HG03342 (cell line): ENCODE data around the gene ABHD14A.

Source experiments
- ATAC-seq: cut with Tn5 transposase; IDR thresholded peaks from one replicate; pipeline ENCODE4 v1.9.1; 2021; ENCODE audit warnings: mild to moderate bottlenecking, moderate library complexity; ENCODE audit not compliant: unreplicated experiment

Gene ABHD14A

DNA sequence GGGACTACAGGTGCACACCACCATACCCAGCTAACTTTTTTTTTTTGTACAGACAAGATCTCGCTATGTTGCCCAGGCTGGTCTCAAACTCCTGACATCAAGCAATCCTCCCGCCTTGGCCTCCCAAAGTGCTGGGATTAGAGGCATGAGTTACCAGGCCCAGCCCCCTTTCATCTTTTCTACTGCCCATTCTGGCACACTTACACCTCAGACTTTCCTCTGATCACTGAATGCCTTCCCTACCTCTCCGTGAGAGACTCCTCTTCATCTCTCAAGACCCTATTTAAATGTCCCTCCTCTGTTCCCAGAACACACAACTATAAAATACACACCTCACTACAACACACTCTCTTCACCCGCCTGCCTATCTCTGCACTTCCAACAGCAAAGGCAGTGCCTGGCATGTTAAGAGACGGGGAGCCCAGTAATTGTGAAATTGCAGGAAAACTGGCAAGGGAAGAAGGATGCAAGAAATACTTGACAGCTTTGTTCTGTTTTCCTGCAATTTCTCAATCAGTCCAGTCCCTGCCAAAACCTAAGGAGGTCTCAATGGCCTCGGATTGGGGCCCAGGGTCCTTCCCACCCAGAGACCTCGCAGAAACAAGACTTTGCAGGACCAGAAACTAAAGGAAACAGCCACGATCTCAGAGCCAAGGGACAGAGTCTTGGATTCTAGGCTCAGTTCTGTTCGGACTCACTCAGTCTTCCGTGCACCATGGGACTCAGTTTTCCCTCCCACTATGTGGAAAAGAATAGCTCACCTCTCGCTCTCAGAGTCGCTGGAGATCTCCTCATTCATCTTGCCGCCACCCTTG, 34.0 kb upstream of the ABHD14A start:
- ATAC-seq = no peak

DNA sequence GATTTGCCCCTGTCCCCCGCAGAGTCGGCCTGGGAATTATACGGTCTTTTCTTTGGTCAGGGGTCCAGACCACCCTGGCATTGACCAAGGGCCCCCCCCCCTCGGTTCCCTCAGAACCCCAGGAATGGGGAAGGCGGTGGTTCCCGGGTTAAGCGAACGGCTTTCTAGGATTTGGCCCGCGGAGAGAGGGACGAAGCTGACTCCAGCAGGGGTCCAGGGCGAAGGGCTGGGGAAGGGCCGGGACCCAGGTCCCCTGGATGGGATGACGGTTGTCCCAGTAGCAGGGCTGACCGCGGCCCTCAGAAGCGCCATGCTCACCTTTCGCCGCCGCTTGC, 33.4 kb upstream of the ABHD14A start:
- ATAC-seq = no peak

DNA sequence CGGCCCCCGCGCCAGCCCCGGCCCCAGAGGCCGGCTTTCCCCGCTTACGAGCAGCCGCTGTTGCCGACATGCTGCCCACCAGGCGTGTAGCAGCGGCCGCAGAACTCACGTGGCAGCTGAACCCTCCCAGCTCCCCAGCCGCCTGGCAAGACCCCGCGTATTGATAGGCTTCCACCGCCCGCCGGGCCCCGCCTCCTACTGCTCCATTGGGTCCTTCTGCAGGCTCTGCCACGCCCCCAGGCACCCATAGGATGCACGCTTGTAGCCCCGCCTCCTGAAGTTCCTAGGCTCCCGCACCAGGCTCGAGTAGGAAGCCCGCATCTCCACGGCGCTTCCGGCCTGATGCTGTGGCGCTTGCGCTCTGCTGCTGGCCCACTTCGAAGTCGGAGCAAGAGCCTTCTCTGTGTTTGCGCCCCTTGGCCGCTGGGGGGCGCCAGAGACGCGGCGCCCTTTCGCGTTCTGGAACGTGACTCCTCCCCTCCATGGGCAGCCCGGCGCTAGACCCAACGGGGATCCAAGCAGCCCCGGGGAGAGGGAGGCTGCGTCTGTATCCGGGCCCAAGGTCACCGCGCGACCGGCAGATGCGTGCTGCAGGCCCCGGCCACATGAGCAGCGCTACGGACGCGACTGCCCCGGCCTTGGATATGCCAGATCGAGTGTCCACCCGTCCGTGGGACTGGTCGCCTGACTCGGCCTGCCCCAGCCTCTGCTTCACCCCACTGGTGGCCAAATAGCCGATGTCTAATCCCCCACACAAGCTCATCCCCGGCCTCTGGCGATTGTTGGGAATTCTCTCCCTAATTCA, 32.9 kb upstream of the ABHD14A start, which contains the start of the genes PARP3 and RRP9:
PARP3 (plus strand) TSS at position 566 of the 805 bp plus-strand sequence. CDS start 993 bp downstream, outside the sequence.
RRP9 (minus strand) TSS at position 107 of the 805 bp plus-strand sequence; CDS start at position 70, 37 bp downstream.
- peak; percentile 89 for ATAC-seq

DNA sequence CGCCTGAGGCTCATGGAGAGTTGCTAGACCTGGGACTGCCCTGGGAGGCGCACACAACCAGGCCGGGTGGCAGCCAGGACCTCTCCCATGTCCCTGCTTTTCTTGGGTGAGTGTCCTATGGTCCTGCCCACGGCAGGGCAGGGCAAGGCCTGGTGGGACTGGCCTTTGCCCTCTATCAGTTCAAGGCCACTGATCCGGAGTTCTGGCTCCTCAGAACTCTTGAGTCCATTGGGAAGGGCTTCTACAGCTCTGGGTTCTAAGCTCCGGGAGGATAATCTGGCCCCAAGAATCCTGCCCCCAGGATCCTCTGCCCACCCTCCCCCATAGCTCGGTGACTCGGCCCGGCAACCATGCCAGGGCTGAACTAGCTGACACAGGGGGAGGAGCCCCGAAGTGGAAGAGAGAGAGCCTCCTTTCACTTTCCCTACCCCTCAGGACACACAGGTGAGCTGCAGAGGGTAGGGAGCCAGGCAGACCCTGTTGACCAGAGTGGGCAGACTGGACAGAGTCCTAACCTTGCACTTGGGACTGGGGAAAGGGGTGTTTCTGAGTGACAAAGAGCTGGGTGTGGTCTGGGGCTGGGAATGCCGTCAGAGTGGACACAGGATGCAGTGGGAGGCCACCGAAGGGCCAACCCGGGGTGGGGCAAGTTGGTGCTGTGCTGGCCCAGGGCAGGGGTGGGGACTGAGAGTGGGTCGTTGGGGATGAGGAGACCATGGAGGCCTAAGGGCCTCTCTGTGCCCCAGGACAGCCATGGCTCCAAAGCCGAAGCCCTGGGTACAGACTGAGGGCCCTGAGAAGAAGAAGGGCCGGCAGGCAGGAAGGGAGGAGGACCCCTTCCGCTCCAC, 32.0 kb upstream of the ABHD14A start:
- peak; percentile 25 for ATAC-seq

DNA sequence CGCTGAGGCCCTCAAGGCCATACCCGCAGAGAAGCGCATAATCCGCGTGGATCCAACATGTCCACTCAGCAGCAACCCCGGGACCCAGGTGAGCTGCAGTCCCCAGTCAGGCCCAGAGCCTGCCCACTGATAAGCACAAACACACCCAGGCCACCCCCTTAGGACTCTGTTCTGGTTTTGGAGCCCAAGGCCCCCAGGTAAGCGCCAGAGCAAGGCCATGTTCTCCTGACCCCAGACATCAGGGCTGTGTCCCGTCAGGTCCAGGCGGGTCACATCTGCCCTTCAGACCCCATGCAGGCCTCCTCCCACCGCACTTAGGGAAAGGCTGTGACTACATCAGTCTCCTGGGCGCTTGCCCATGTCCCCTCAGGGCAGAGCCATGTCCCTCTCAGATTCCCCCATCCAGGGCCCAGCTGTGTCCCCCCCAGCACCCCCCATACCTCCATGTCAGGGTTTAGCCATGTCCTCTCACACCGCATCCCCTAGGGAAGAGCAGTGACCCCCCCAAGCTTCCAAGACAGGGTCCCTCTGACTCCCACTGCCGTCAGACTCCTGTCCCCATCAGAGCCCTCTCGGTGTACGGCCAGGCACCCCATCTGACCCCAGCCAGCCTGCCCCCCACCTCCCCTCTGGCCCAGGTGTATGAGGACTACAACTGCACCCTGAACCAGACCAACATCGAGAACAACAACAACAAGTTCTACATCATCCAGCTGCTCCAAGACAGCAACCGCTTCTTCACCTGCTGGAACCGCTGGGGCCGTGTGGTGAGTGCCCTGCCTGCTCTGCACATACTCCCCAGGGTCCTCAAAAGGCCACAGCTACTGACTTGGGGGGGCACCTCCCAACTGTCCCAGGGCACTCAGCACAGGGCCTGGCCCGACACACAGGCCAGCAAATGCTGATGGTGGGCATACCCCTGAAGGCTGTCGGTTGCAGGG, 31.1 kb upstream of the ABHD14A start:
- ATAC-seq = no peak

DNA sequence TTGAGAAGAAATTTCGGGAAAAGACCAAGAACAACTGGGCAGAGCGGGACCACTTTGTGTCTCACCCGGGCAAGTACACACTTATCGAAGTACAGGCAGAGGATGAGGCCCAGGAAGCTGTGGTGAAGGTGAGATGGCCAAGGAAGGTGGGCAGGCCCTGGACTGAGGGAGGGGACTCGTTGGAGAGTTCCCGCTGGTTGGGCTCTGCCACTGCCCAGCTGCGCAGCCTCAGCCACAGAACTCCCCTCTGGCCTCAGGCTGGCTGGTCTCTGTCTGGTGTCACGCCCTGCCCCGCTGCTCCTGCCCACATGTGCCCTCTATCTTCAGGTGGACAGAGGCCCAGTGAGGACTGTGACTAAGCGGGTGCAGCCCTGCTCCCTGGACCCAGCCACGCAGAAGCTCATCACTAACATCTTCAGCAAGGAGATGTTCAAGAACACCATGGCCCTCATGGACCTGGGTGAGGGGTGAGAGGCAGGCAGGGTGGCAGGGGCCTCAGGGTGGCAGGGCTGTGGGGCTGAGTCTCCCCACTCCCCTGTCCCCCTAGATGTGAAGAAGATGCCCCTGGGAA, 30.3 kb upstream of the ABHD14A start:
- ATAC-seq = no peak

DNA sequence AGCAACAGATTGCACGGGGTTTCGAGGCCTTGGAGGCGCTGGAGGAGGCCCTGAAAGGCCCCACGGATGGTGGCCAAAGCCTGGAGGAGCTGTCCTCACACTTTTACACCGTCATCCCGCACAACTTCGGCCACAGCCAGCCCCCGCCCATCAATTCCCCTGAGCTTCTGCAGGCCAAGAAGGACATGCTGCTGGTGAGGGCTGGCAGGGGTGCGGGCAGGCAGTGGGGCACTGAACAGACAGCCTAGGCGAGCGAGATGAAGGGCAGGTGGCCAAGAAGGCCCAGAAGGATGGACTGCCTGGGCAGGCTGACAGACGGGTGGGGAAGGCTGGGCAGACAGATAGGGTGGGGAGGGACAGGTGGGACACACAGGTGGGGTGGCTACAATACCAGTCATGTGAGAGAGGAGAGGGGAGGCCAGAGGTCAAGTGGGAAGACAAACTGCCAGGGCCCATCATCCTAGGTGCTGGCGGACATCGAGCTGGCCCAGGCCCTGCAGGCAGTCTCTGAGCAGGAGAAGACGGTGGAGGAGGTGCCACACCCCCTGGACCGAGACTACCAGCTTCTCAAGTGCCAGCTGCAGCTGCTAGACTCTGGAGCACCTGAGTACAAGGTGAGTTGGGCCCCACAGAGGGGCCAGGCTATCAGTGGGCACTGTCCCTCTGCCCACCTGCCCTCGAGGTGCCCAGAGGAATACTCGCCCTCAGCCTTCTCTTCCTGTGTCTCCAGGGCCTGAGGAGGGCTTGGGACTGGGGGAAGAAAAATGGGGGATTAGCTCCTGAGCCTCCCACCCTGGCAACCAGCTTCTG, 29.6 kb upstream of the ABHD14A start:
- ATAC-seq = no peak

DNA sequence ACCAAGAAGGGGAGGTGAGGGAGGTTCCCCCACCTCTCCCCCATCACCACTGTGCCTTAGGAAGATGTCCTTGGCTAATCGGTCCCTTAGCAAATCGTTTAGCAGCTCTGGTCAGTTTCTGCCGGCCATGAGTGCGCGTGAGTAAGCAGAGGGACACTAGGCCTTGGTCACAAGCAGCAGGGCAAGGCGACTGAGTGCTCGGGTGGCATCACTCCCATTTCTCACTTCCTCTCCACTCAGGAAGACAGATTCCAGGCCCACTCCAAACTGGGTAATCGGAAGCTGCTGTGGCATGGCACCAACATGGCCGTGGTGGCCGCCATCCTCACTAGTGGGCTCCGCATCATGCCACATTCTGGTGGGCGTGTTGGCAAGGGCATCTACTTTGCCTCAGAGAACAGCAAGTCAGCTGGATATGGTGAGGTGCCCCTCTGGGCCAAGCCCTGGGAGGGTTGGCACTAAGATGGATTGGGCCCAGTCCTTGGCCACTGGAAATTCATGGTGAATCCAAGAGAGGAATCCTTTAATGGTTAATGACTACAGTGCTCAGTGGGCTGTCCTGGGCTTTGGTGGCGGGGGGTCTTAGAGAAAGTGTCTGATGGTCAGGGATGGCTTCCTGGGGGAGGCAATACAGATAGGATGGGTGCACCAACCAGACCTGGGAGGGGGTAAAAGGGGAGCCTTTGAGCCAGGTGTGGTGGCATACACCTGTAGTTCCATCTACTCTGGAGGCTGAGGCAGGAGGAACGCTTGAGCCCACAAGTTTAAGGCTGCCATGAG, 28.7 kb upstream of the ABHD14A start:
- ATAC-seq = no peak

DNA sequence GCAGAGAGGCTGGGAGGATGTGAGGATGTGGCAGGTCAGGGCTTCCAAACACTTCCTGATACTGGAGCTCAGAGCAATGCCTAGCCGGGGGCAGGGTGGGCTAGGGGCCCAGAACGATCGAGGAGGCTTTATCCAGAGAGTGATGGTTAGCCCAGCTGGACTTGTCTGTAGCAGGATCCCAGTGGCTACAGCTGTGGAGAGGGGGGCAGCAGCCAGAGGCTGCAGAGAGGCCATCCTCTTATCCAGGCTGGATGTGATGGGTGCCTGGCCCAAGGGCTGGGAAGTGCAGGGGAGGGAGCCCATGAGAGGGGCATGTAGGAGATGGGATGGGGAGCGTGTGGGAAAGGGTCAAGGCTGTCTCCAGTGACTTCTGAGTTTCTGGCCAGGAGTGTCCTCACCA, 28.1 kb upstream of the ABHD14A start:
- ATAC-seq = no peak

DNA sequence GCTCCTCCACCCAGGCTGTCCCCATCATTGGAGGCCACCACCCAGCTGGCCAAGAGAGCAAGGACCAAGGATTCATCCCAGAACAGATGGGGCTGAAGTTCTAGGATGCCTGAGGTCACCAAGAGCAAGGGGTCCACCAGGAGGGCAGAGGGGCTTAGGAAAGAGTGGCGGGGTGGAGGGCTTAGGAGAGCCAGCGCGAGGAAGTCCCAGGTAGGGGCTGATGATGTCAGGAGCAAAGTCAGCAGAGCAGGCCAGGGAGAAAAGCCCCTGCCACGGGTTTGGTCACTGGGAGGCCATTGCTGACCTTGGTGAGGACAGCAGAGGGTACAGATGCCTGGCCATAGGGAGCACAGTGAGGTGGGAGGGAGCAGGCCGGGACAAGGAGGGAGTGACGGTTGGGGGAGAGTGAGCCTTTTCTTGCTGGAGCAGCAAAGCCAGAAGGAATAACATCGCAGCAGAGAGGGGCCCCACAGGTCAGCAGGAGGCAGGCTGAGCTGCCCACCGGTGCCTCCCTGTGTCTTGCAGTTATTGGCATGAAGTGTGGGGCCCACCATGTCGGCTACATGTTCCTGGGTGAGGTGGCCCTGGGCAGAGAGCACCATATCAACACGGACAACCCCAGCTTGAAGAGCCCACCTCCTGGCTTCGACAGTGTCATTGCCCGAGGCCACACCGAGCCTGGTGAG, 27.5 kb upstream of the ABHD14A start:
- ATAC-seq = no peak

DNA sequence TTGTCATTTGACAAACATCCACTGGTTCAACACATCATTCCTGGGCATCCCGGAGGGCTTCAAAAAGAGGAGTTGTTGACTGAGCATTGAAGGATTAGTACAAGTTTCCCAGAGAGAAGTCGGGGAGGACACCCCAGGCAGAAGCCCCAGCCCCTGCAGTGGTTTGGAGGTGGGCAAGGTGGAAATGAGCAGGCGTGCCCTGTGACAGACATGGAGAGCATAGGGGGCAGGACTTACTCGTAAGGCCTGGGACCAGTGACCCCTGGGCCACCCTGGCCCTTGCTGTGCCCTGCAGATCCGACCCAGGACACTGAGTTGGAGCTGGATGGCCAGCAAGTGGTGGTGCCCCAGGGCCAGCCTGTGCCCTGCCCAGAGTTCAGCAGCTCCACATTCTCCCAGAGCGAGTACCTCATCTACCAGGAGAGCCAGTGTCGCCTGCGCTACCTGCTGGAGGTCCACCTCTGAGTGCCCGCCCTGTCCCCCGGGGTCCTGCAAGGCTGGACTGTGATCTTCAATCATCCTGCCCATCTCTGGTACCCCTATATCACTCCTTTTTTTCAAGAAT, 26.8 kb upstream of the ABHD14A start:
- ATAC-seq = no peak

DNA sequence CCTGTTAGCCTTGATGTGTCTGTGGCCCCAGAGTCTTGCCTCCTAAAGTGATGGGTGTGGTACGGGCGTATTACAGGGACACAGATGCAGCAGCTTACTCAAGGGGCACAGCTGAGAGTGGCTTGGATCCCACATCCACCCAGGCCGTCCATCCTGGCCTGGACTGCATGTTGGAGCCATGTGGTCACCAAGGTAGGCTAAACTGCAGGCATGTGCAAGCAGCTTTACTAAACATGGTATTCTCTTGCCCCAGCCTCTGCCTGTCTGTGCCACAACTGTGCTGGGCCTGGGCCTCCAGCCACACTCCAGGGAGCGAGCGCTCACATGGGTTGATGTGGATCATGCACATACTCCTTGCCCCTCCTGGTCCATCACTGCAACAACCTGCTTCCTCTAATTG, 25.7 kb upstream of the ABHD14A start:
- ATAC-seq = no peak

DNA sequence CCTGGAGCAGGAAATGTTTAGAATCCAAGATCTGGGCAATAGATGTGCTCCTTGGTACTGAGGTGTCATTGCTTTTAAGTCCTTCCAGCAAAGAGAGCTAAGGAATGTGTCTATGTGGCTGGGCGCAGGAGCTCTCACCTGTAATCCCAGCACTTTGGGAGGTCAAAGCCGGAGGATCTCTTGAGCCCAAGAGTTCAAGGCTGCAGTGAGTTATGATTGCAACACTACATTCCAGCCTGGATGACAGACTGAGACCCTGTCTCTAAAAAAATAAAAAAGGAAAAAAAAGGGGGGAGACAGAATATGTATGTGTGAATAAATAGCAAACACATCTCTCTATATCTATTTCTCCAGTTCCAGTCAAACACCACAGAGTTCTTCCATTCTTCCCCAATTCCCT, 24.0 kb upstream of the ABHD14A start:
- ATAC-seq = no peak

DNA sequence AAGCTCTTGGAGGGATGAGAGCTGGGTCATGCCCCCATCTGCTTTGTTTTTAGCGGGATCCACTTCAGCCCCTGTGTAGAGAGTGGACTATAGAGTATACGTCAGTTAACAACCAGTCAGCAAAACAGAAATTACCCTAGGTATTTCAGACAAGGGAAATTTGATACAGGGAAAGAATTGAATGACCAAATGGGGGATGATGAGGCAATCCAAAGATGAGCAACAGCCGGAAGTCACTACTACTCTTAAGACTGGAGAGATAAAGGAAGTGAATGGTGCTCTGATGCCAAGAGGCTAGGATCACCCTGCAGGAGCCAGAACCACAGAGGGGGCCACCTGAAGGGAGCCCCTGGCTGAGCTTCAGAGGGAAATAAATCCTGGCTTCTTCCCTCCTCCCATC, 21.4 kb upstream of the ABHD14A start:
- ATAC-seq = no peak

DNA sequence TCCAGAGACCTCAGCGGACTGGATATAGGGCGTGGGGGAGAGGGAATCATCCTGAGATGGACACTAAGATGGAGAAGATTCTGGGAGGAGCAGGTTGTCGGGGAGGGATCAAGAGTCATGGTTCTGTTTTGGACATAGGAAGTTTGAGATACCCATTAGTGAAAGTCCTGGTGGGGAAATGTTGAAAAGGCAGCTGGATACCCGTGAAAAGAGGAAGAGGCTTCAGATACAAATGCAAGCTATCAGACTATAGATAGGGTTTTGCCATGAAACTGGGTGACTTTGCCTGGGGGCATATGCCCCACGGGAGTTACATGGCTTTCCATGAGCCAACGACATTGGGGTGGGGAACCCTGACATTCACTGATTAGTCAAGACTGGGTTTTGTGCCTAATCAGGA, 20.8 kb upstream of the ABHD14A start:
- ATAC-seq = no peak

DNA sequence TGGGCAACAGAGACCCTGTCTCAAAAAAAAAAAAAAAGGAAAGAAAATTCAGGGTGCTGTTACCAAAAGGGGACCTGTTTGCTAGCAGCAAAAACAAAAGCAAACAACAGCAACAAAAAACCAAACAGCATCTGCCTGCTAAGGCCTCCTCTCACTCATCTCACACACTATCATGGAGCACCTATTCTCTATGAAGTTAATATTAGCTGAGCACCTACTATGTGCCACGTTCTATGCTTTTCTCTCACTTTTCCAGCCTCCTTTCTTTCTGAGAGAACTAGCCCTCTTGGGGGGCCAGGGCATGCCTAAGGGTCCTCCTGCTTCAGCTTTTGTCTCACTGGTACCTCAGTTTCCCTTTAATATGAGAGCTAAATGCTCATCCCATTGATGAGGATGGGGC, 20.2 kb upstream of the ABHD14A start:
- no peak for ATAC-seq

DNA sequence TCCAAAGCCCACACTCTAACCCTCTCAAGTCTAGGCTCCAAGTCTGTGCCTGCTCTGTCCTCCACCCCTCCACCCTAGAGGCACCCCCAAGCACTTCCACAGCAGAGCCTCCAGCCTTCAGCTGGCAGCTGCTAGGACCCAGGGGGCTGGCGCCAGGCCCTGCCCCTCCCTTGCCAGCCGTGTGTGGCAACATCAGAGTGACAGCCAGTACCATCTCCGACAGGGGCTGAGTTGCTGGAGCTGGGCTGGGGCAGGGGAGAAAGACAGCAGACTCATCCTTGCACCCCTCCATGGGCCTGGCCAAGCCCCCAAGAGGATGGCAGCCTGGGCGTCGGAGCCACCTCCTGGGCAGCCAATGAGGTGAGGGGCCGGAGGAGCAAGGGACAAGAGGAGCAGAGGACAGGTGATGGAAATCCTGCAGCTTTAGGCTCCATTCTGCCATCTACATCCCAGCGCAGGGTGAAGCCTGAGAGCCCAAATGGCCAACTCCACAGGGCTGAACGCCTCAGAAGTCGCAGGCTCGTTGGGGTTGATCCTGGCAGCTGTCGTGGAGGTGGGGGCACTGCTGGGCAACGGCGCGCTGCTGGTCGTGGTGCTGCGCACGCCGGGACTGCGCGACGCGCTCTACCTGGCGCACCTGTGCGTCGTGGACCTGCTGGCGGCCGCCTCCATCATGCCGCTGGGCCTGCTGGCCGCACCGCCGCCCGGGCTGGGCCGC, 19.5 kb upstream of the ABHD14A start, which contains the start of gene GPR62:
GPR62 (plus strand) TSS at position 207 of the 718 bp plus-strand sequence; CDS start at position 479, 272 bp downstream.
- ATAC-seq = no peak
